Measurements from ENCODE around the gene TAF15. TPM values are rescaled to one million over a fixed set of nuclear protein-coding genes. Genes with fewer than 3 reads are reported as not detected.

The TAF15 gene
- total and polyA plus RNA-seq, 12 donors = 56.1 to 158 (median 130) TPM

DNA sequence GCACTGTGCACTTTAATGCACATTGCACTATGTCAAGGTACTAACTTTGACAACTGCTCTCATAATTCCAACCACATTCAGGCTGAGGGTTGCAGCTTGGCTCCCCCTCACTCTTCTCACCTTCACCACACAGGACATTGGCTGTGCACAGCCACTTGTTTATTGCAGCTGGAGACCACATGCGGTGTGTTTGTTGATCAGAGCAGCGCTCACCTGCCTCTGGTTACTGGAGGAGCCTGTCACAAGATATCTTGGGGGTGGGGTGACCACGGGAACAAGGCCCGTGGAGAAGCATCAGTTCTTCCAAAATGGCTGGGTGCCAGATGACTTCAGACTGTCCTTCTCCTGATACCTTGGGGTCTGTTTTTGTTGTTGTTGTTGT is 81.5 kb downstream of the TAF15 start:
- 53 to 63% methylated on average over 4 of the region's 4 CpGs for WGBS, 2 donors
- Histone ChIP-seq H3K4me3 (no peak overlapping the region), H3K4me1 (peaks cover 0 to 45% (median 3%) of the 10 kb centered on the region in 9 donors), H3K27ac (peak overlapping the region in 1 of 10 donors; percentile 76), H3K36me3 (no peaks in the 10 kb centered on the region), H3K9me3 (no peaks in the 10 kb centered on the region), H3K27me3 (peaks cover 0 to 5% (median 0%) of the 10 kb centered on the region in 7 donors)
- no peak for DNase-seq
- ATAC-seq = peak in 2 of 8 donors; percentile 37 to 52
- intact Hi-C loops (cut with DNase I) = no loop called here
- TF ChIP-seq CTCF (IDR thresholded peaks at IDR 0.05) = no peak

DNA sequence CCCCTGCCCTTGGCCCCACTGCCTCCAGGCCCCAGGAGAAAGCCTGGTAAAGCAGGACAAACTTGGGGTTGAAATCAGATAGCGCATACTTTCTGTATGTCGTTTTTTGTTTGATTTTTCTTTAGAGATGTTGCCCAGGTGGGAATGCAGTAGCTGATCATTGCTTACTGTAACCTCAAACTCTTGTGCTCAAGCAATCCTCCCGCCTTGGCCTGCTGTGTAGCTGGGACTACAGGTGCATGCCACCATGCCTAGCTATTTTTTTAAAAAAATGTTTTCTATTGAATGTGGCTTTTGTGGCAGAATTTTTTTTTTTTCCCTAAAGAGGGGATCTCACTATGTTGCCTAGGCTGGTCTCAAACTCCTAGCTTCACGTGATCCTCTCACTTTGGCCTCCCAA is 82.0 kb downstream of the TAF15 start:
- Histone ChIP-seq H3K27me3 (peaks cover 0 to 5% (median 0%) of the 10 kb centered on the region in 7 donors), H3K4me3 (no peak overlapping the region), H3K36me3 (no peaks in the 10 kb centered on the region), H3K4me1 (peaks cover 0 to 48% (median 3%) of the 10 kb centered on the region in 9 donors), H3K9me3 (no peaks in the 10 kb centered on the region), H3K27ac (peak overlapping the region in 1 of 10 donors; percentile 76)
- 88 to 92% methylated on average over 4 of the region's 4 CpGs for WGBS, 2 donors
- no peak for TF ChIP-seq CTCF (IDR thresholded peaks at IDR 0.05)
- no peak for DNase-seq
- no peak for ATAC-seq
- intact Hi-C loops (cut with DNase I) = no loop called here

DNA sequence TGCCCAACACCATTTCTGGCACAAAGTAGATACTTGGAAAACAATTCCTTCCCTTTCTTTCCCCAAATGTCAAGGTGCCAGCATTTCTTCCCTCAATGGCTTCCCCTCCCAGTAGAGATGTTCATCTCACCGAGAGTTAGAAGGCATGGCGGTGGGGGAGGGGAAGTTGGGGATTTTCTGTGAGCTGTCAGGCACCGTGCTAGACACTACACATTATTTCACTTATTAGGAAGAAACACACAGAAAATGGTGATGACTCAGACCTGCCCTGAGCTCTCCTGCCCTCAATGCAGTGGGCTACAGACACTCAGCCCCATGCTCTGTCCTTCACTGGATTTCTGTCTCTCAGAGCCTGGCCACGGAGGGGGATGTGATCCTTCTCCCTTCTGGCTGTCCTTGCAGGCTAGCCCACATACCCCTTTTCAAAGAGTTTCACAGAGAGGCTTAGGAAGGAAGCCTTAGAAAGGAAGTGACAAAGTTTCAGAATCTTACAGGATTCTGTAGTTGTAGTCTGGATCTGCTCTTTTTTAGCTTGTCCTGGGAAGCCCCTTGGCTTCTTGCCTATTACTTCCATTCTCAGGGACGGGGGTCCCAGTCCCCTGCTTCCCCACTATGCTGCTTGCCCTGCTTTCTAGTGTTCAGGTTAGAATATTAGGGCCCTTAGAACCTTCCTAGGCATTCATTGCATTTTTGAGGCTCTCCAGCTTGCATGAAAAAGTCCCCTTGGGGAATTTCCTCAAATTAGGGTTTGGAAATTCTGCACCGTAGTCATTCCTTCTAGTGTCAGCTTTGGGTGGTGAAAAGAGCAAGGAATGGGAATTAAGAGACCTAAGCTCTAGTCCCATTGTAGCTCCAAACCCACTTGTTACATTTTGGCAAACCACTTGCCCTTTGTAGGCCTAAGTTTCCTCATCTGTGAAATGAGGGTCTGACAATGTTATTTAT is 83.1 kb downstream of the TAF15 start:
- DNase-seq (no peak), ATAC-seq (no peak)
- no peak overlapping the region for H3K4me3 ChIP-seq
- peak overlapping the region in 1 of 10 donors; percentile 76 for H3K27ac ChIP-seq
- WGBS, 2 donors = 49 to 52% methylated on average over 6 of the region's 6 CpGs
- peaks cover 0 to 5% (median 0%) of the 10 kb centered on the region in 7 donors for H3K27me3 ChIP-seq
- H3K36me3 ChIP-seq = no peaks in the 10 kb centered on the region
- H3K9me3 ChIP-seq = no peaks in the 10 kb centered on the region
- intact Hi-C loops (cut with DNase I) = no loop called here
- TF ChIP-seq CTCF (IDR thresholded peaks at IDR 0.05) = no peak
- peaks cover 0 to 58% (median 3%) of the 10 kb centered on the region in 9 donors for H3K4me1 ChIP-seq

DNA sequence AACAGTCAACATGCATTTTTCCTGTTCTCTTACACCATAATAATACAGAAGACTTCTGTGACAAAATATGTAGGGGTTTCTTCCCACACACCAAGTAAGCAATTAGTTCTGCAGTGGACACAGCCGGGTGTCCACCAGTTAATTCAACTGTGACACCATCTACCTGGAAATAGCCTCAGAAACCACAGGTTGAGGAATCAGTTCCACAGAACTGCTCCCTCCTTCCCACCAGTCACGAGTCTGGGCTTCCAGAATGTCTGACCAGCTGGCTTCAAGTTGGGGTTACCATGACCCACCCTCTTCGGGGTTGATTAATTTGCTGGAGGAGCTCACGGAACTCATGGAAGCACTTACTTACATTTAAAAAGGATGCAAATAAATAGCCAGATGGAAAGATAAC is 84.5 kb downstream of the TAF15 start:
- Histone ChIP-seq H3K27me3 (peaks cover 0 to 5% (median 0%) of the 10 kb centered on the region in 7 donors), H3K27ac (no peak overlapping the region), H3K4me1 (peaks cover 0 to 72% (median 3%) of the 10 kb centered on the region in 9 donors), H3K4me3 (no peak overlapping the region), H3K9me3 (no peaks in the 10 kb centered on the region), H3K36me3 (no peaks in the 10 kb centered on the region)
- intact Hi-C loops (cut with DNase I) = no loop called here
- TF ChIP-seq CTCF (IDR thresholded peaks at IDR 0.05) = no peak
- ATAC-seq = no peak
- DNase-seq = no peak
- 95 to 98% methylated on average over 4 of the region's 4 CpGs for WGBS, 2 donors

Data from heart right ventricle (tissue), 16 donors.